ENCODE data around the gene FAM107B.

Gene FAM107B

DNA sequence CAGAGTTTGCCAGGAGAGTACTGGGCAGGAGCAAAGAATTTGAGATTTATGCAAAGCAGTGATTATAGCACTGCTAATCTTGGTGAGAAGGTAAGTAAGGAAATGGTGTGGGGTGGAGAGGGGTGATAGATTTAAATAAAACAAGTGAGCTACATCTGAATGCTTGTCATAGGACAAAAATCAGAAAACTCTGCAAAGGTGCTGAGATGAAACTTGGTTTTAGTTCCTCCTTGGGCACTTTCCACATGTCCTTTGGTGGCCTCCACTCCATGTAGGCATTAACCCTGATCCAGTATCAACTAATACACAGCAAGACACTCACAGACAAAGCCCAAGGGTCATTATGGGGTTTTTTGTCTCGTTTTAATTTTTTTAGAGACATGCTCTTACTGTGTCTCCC lies 25.7 kb upstream of the FAM107B start:
- TF ChIP-seq, protein P1, sequence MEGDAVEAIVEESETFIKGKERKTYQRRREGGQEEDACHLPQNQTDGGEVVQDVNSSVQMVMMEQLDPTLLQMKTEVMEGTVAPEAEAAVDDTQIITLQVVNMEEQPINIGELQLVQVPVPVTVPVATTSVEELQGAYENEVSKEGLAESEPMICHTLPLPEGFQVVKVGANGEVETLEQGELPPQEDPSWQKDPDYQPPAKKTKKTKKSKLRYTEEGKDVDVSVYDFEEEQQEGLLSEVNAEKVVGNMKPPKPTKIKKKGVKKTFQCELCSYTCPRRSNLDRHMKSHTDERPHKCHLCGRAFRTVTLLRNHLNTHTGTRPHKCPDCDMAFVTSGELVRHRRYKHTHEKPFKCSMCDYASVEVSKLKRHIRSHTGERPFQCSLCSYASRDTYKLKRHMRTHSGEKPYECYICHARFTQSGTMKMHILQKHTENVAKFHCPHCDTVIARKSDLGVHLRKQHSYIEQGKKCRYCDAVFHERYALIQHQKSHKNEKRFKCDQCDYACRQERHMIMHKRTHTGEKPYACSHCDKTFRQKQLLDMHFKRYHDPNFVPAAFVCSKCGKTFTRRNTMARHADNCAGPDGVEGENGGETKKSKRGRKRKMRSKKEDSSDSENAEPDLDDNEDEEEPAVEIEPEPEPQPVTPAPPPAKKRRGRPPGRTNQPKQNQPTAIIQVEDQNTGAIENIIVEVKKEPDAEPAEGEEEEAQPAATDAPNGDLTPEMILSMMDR (IDR thresholded peaks at IDR 0.05; ENCODE audit: control insufficient read depth, extremely low read depth, insufficient read depth), result no peak
- H3K4me3 ChIP-seq (ENCODE audit: low read depth, low read length), result no peak overlapping the region
- no peak for DNase-seq (ENCODE audit: low read depth)

DNA sequence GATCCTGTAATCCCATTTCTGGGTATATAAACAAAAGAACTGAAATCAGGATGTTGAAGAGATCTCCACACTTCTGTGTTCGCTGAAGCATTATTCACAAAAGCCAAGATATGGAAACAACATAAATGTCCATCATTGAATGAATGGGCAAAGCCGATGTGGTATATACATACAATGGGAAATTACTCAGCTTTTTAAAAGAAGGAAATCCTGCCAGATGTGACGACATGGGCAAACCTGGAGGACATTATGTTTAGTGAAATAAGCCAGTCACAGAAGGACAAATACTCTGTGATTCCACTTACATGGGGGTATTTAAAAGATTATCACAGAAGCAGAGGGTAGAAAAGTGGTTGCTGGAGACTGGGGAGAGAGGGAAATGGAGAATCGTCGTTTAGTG lies 23.9 kb upstream of the FAM107B start:
- TF ChIP-seq, protein P1 (IDR thresholded peaks at IDR 0.05; ENCODE audit: control insufficient read depth, extremely low read depth, insufficient read depth), result no peak
- no peak for DNase-seq (ENCODE audit: low read depth)
- no peak overlapping the region for H3K4me3 ChIP-seq (ENCODE audit: low read depth, low read length)

DNA sequence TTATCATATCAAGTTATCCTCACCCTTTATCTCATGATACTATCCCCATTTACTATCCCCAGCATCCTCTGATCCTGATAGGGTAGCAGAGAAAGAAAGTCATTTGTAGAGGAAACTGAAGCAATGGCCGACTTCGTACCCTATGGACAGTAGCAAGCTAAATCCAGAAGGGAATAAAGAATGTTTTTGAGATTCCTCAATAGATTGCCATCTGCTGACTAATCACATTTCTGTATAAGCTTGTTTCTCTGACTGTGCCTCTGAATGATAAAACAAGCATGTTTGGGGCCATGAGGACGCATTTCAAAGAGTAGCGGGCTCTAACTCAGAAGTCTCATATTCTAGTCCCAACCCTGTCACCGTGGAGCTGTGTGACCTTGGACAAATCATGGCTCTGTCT lies 13.2 kb upstream of the FAM107B start:
- H3K4me3 ChIP-seq (ENCODE audit: low read depth, low read length), result no peak overlapping the region
- DNase-seq (ENCODE audit: low read depth), result no peak
- TF ChIP-seq, protein P1 (IDR thresholded peaks at IDR 0.05; ENCODE audit: control insufficient read depth, extremely low read depth, insufficient read depth), result no peak

DNA sequence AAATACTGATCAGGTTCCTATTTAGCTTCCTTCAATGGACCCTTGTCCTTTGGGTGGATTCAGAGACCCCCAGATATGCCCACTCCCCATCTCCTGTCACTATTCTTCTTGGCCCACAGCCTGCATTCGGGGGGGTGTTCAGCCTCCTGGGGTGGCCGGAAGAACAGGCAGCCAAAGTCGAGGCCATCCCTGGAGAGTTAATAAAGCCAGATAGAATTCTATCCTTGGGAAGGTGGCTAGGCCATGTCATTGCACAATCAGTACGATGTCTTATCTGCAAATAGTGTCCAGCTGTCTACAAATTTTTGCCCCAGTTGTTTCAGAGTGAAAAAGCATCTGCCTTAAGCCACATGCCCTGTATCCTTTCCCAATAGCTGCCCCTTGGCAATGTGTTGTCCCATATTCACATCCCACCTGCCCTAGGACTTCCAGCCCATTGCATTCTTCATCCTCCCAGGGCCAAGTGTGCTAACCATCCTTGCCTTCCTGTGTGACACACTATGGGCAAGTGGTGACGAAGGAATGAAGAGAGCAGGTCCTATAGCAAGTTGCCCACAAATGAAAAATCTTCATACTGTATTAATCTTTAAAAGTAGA lies 9.9 kb upstream of the FAM107B start:
- no peak overlapping the region for H3K4me3 ChIP-seq (ENCODE audit: low read depth, low read length)
- TF ChIP-seq, protein P1 (IDR thresholded peaks at IDR 0.05; ENCODE audit: control insufficient read depth, extremely low read depth, insufficient read depth), result no peak
- no peak for DNase-seq (ENCODE audit: low read depth)

DNA sequence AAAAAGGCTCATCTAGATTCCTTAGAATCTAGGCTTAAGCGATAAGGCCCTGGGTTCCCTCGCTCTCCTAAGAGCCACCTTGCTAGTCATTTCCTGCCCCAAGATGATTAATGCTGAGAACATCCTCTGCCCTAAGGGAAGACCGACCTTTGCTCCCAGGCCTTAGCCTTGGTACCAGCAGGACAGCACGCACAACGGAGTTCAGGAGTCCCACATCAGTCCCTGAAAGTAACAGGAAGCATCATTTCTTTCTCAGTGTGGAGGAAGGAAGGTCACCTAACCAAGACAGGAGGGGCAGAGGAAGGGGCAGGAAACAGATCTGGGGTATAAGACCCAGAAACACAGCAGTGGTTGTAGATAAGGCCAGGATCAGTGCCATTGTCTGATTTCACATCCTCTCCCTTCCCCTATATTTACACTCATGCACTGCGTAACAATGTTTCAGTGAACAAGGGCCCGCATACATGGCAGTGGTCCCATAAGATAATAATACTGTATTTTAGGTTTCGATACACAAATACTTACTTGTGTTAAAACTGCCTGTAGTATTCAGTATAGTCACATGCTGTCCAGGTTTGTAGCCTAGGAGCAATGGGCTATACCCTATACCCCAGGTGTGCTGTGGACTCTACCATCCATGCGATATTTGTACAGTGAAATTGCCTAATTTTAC lies 8.1 kb upstream of the FAM107B start:
- DNase-seq (ENCODE audit: low read depth), result no peak
- TF ChIP-seq, protein P1 (IDR thresholded peaks at IDR 0.05; ENCODE audit: control insufficient read depth, extremely low read depth, insufficient read depth), result no peak
- no peak overlapping the region for H3K4me3 ChIP-seq (ENCODE audit: low read depth, low read length)

DNA sequence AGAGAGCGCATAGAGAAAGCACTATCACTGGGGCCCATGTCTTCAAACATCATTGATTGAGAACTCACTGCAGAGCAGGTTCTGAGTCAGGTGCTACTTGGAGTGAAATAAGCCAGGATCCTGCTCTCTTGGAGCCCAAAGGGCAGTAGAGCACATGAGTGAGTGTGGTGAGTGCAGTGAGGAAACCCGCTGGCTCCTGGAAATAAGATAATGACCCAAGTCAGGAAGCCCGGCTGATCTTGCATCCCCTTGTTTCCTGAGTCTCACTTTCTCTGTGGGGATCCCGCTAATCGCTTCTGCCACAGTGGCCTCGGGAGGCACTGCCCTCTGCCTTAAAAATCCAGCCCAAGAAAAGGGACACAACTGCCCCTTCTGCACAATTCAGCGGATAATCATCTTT lies 7.1 kb upstream of the FAM107B start:
- DNase-seq (ENCODE audit: low read depth), result no peak
- no peak overlapping the region for H3K4me3 ChIP-seq (ENCODE audit: low read depth, low read length)
- TF ChIP-seq, protein P1 (IDR thresholded peaks at IDR 0.05; ENCODE audit: control insufficient read depth, extremely low read depth, insufficient read depth), result no peak

Measured in LNCaP clone FGC (cell line).